ENCODE results near the gene PACRG.

Gene PACRG

DNA sequence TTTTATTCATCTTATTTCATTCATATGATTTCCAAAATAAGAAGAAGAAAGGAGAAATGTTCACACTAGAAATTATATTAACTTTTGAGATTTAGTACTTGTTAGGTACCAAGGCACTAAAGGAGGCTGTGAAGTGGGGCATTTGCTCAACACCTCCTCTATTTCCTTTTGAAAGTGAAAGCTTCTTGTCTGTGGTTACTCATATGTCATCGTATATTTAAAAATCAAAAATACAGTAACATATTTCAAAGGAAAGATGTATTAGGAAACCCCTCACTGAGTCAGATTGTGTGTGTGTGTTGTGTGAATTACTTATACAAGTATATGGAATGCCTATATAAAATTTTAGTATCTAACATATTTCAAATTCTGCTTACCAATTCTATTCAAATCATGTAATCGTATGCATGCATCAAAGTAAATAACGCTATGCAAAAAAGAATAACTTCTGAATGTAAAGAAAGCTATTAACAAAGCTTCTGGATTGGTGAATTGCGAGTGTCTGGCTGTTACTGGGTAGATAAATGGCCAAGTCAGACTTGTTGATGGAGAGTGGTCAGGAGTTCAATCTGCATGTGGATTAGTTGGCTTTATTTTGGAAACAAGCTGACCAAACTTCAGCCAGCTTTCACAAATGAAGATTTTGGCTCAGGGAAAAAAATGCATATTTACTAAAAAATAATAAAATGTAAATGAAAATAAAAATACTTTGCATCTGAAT, 70.9 kb downstream of the PACRG start:
- DNase-seq: no peak

DNA sequence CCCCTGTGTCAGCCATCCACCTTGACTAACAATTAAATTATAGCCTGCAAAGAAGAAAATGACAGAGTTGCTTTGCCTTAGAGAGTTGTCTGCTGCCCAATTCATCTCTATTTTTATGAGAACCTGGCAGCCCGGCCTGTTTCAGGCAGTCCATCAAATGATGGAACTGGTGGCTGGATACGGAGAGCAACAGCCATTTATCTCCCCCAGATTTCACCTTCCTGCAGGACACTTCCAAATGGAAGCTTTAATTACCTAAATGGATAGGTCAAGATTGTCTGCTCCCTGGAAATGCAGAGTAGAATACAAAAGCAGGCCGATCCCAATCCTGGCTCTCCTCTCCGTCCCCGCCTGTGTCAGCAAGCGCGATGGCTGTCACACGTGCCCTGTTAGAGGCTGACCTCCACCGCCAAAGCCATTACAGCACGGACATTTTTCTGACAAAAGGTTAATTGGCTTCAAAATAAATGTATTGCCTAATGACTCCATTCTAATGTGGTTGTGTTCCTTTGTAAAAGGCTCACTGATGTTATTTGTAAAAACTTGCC, 86.7 kb downstream of the PACRG start:
- DNase-seq: no peak

DNA sequence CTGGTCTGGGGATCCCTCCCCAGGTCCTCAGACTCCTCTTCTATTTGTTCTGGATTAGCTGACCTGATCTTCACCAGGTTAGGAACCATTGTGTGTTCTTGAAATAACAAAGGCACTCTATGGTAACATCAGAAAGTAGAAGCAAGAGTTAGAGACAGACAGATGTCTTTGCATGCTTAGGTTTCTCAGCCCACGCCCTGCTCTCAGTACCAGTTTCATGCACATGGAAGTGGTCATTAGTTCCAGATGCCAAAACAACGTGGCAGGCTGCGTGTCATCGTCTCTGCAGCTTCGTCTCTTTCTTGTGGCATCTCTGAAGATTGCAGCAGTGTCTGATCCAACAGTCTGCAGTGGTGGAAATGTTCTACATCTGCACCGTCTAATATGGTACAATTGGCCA, 89.4 kb downstream of the PACRG start:
- DNase-seq: no peak

DNA sequence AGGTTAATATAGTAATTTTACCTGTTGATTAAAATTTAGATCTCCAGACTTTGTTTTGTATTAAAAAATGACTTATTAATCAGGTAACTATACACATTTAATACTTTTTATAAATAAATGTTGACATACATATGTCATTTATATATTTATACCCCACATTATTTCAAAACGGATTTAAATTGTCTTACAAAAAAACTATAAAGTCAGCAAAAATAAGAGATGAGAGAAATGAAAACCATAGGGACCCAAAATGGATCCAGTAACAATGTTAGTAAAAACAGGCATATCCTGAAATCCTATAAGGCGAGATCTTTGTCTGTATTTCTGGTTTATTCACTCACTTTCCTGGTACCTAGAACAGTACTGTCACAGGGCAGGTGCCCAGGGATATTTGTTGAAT, 91.5 kb downstream of the PACRG start:
- no peak for DNase-seq

DNA sequence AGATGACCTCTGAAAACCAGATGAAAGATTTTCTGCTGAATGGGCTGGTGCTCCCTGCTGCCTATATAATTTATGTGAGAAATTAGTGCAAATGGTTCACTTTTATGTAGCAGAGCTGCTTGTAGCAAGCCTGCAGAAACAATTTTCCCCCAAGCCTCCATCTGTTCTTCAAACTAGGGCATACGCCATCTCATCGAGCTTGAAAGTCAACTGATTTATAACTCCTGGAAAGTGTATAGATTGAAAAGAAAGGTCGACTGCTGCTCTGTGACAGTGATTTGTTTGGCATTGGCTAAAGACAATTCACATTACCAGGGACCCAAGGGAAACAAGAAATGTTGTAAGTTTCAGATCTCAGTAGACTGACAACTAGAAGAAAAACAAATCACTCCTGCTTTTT, 93.3 kb downstream of the PACRG start:
- DNase-seq: no peak

DNA sequence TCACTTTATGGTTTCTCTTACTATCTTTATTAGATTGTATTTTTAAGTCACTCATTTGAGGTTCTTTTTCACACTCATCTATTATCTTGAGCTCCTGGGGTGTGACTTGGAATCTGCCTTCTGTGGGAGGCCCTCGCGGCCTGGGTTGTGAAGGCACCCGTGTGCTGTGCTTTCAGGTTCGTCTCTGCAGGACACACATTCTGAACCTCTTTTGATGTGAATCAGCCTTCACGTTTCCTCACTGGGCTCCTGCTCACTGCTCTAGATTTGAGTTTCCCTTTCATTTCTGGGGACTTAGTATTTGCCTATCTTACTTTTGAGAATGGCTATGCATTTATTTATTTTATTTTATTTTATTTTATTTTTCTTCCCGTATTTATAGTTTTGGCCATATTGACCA, 97.8 kb downstream of the PACRG start:
- DNase-seq: no peak

DNA sequence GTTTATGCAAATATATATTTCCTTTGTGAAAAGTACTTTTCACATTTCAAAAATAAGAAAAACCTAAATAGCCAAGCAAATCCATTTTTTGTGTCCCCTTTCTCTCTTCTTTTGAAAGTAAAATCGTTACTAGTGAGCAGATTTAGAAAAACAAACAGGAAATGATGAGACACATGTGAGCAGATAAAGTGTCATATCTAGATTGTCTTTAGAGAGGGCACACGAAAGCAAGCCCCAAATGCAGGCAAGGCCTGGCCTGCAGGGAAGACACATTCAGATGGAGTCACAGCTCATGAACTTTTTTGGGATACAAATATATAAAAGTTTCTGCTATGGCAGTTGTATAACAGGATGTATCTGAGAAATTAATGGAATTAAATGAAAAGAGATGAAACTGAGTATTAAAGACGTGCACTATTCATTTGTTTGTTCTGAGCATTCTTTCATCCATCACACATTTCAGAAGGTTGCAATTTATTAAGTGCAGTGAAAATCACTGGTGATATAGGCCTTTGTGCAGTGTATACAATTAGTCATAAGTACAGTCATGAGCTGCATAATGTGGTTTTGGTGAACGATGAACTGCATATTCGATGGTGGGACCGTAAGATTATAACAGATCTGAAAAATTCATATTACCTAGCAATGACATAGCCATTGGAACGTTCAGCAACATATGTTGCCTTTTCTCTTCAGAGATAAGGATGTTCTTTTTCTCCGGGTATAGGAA, 101.4 kb downstream of the PACRG start:
- DNase-seq: no peak

DNA sequence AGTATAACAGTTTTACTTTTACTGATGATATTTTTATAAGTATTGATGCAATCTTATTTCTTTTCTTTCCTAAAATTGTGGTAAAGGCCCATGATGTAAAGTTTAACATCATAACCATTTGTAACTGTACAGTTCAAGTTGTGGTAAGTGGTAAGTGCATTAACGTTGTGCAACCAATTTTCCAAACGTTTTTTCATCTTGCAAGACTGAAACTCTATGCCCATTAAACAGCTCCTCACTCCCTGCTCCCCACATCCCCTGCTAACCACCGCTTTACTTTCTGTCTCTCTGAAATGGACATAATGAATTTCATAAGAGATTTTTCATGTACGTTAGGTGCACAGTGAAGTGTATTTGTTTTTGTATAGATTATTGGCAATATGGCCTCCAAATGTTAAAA, 106.0 kb downstream of the PACRG start:
- DNase-seq: no peak

DNA sequence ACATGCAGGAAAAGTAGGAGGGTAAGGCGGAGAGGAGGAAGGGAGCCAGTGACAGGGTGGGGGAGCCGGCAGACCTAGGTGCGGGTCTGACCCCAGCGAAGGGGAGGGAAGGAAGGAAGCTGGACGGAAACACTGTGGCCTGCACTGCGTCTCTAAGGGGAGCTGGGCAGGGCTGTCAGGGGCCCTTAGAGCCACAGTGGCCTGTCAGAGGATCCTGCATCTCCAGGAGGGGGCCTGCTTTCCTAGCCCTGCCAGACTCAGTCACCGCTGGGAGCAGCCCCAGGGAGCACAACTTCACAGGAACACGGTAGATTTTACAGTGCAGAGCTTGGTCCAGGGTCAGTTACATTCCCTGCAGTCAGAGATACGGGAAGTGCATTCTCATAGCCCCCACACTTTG, 118.2 kb downstream of the PACRG start:
- no peak for DNase-seq

DNA sequence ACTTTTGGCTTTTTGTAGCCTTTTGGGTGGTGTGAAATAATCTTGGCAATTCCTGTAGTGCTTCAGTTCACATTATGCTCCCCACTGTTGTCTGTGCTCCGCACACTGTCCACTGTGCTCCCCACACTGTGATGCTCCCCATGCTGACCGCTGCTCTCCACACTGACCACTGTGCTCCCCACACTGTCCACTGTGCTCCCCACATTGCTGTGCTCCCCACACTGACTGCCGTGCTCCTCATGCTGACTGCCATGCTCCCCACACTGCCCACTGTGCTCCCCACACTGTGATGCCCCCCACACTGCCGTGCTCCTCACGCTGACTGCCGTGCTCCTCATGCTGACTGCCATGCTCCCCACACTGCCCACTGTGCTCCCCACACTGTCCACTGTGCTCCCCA, 118.9 kb downstream of the PACRG start:
- DNase-seq: no peak

DNA sequence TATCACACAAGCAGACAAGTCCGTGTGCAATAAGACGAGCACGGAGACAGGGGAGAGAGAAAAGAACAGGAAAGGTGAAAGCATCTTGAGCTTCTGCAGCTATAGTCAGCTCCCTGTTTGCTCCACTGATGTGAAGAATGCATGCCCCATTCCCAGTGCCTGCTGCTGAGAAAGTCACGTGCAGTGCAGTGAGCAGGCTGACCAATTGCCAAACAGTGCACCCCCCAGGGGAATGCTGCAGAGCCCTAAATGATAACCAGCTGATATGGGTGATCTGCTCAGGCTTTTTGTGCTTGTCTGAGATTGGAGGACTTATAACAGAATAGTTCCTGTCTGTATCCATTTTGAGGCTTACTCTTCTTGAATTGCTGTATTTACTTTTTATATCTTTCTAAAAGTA, 121.5 kb downstream of the PACRG start:
- DNase-seq: no peak

DNA sequence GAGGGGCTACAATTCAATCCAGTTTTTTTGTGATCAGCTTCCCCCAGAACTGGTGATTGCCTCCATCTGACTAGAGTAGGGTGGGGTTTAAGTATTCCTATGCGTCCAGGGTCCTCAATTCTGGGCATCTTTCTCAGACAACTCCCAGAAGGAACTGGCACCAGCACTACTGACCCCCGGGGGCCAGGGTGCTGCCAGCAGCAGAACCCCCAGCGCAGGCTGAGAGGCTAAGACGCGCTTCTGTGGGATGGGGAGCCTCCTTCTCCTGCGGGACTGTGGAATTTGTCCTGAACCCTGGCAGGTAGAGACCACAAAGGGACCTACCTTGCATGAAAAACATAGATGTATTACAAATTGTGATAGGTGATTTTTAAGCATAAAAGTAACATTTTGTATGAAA, 124.4 kb downstream of the PACRG start:
- no peak for DNase-seq

DNA sequence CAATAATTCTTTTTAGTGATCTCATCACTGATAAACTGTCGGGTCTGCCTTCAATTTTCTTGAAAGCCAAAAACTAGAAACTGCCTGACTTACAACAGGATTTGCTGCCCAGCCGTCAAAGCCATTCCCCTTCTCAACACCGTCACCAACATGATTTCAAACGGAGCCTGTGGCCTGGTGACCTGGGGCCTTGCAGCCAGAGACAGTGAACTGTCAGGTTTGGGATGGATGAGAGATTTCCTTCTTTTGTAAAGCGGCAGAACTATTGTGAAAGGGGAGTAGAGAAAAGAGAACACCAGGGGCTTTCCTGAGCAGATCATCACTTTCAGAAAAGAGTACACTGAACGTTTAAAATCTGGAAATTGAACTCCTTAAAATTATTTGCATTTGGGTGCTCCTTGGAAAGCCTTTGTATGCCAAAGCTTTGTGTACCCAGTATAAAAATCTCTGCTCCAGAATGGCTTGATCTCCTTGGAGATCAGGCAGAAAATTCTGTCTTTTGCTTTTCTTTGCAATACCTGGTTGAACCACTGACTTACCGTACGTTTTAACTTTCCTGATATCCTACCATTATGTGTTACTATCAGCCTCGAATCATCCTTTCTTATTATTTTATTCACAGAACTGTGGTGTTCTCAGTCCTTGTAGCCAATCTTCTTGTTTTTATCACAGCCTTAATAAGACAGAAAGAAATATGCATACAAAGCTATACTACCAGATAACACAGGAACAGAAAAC, 125.2 kb downstream of the PACRG start:
- DNase-seq: no peak

DNA sequence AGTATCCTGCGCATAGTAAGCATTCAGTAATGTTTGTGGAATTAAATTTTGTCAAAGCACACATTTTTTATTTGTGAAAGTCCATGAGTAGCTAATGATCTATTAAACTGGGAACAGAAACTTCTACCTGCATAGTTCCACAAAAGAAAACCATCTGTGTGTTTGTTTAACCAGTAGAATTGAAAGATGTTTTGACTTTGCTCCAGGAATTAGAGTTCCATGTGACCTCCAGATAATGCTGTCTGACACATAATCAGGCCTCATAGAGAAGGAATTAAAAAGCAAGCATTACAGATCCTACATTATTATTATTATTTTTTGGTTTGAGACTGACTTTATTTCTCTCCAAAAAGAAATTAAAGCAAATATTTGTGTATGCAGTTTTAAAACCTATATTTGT, 126.5 kb downstream of the PACRG start:
- no peak for DNase-seq

DNA sequence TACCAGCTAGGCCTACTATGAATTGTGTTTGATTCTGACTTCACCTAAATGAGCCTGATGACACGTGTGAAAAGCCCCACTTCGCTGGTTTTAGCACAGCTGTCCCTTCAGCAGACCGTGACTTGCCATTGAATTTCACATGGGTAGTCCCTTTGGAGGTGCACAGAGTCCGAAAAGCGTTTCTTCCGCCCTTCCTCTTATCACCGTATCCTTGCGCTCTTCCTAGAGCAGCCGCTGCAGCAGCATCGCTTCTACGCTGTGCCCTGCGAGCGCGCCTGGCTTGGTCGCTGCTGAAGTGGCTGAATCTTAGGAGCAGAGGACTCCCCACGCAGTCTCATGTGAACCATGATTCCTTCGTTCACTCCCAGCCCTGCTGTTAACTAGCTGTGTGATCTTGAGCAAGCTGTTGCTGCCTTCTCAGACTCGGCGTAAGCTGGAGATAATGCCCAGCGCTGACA, 127.0 kb downstream of the PACRG start:
- DNase-seq: no peak

DNA sequence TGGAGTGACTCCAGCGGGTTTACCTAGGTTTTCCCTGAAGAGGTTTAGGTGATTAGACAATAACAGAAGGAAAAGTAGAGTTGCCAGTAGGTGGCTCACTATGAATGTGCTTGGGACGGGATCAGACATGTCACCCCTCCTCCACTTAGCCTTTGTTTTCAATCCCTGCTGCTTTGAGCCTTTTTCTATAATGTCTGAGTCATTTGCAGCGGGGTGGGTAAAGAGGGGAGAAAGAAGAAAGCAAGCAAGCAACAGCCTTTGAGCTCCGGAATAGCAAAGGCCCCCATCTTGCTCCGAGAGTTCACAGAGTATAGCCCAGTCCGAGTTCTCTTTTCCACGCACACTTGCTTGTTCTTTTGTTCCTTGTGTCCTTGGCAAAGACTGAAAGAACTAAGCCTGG, 129.1 kb downstream of the PACRG start:
- DNase-seq: no peak

DNA sequence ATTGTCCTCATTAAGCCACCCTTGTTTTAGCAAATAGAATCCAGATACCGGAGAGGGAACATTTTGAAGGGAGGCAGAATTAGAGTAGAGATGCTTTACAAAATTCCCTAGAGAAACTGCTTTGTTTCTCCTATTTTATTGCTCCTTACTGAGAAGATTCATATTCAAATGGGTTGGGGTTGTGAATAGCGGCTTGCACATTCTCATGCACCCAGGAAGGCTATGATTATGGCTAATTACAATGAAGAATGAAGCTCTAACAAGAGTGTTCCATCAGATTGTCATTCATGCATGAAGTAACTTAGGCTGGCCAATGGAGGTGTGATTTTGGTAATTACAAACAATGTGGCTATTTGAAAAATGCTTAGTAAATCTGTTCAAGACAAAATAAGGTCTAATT, 129.6 kb downstream of the PACRG start:
- no peak for DNase-seq

DNA sequence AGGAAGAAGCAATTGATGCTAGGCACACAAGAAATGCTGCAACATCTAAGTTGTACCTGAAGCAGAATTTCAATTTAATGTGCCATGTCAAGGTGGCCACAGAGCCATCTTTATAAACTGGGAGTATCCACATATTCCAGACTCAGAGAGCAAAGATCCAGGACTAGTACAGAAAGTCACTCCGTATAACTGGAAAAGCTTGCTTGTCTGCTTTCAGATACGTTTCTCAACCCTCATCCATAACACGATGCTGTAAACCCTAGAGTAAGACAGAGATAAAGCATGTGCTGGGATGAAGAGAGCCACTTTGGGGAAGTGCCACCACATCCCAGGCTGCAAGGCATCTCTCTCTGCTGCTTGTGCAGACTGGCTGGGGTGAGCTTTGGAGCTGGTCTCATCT, 134.7 kb downstream of the PACRG start:
- DNase-seq: no peak

DNA sequence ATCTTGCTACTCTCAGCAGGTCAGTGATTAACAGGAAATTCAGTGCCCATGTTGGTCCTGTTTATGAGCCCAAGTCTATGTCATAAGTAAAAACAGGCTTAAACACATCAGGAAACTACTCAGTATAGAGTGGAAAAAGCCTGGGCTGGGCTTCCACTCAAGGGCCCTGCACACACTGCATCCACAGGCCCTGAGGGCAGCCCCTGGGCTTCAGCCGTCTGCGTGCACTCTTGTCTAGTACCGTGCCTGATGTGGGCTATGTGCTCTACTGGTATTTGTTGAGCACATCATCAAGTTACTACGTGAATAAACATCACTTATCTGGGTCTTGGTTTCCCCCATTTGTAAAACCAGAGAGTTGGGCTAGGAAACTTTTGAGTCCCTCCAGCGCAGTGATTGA, 135.2 kb downstream of the PACRG start:
- DNase-seq: no peak

DNA sequence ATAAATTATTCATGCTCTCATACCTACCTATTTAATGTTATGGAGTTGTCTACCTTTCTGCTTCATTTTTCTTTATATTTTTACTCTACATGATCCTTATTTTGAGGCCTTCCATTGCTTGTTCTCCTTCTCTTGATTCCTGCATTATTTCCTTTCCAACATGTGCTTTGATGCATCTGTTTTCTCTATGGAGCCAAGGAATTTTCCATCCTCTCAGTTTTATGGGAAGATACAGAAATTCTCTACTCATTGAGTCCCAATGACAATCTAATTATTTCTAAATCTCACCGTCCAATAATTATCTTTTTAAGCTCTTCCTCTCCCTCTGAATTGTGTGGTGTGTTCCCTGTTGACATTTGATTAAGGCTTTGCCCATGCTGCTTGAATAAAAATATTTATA, 136.0 kb downstream of the PACRG start:
- DNase-seq: no peak

DNA sequence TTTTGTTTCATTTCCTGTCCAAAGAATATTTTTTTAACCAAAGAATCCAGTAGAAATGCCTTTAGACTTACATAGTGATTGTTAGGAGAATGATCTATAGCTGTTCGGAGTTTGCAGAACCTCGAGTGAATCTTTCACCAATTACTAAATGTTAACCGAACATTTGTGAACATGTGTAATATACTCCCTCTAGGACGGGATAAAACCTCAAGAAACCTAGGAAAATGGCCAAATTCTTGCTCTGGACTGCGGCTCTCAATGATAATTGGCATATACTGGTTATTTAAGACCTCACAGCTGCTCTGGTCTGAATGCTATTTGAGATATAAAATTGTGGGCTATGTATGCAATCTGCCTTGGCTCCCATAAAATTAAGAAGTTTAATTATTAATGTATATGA, 137.1 kb downstream of the PACRG start:
- DNase-seq: no peak

DNA sequence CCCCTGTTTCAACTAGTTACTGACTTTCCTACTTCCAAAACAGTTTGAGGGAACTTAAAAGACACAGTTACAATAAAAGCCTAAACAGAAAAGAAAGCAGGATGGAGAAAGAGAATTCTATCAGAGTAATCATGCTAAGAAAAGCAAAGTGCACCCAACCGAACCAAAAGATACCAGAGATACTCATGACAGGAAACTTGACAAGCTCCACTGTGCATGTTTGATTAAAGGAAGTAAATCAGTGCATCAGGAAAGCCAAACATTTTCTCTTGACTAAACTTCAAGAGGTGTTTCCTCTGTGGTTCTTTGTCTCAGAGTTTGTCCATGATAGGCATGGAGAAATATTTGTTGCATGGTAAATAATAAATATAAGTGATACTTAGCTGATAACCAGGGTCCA, 138.9 kb downstream of the PACRG start:
- DNase-seq: no peak

DNA sequence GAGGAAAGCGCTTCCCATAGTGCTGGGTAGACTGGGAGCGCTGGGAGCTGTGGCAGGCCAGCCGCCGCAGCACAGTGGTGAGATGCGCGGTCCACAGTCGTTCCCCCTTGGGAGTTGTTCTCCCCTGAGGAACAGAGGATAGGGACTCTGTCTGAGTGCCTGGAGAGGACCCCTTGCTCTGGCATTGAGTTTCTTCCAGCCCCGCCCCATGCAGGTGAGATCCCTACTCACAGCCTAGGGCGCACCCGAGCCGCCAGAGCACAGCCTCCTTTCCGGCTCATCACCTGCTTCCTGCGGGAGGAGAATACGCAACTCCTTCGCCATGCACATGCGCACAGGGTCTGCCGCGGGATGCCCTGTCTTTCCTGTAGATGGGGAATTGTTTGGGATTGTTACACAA, 140.6 kb downstream of the PACRG start:
- DNase-seq: no peak

DNA sequence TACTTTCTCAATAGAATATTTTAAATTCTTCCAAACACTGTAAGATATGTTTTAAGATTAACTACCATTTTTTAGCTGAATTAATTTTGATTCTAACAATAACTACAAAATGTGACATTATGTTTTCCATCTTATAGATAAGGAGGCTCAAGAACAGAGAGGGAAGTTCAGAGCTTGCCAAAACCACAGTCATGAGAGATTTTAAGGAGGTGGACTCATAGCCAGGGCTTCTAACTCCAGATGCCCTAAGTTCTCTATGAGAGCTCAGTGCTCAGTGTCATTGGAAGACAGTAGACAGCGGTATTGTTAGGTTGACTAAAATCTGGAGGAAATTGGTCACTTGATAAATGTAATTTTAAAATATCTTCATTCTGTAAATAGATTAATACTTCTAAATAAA, 144.2 kb downstream of the PACRG start:
- DNase-seq: no peak
